H1 (cell line): Measurements from ENCODE around the gene MSI2. TPM values are rescaled to one million over a fixed set of nuclear protein-coding genes. Genes with fewer than 3 reads are reported as not detected.

ENCODE experiments used
- EGR1 ChIP-seq: IDR thresholded peaks from 2 replicates; pipeline ENCODE4 v1.6.1; 2011; ENCODE audit warnings: low read depth, low read length, borderline replicate concordance
- KDM4A ChIP-seq: IDR thresholded peaks from one replicate; pipeline ENCODE4 v1.7.1; 2012; ENCODE audit warnings: low read depth, mild to moderate bottlenecking, moderate library complexity, low read length, inconsistent platforms; ENCODE audit not compliant: severe bottlenecking
- POLR2A ChIP-seq, 2 experiments: IDR thresholded peaks; 1 replicate in 1 of 2; 2 replicates in 1 of 2; pipeline ENCODE4 v1.6.1; 2011; ENCODE audit warnings: low read depth in 2 of 2, low read length in 2 of 2, mild to moderate bottlenecking in 2 of 2; ENCODE audit errors: control extremely low read depth in 1 of 2
- RXRA ChIP-seq: IDR thresholded peaks from 2 replicates; pipeline ENCODE4 v1.6.1; 2011; ENCODE audit warnings: low read depth, mild to moderate bottlenecking, low read length, moderate library complexity; ENCODE audit not compliant: insufficient read depth
- TBP ChIP-seq: IDR thresholded peaks from 2 replicates; pipeline ENCODE4 v1.6.1; 2011; ENCODE audit warnings: low read depth, low read length, improper control_type of control experiment
- TEAD4 ChIP-seq: IDR thresholded peaks from 2 replicates; pipeline ENCODE4 v1.6.1; 2012; ENCODE audit warnings: low read depth, low read length, inconsistent platforms, mixed read lengths
- polyA plus RNA-seq, 7 experiments: library from polyadenylated mRNA; depleted of rRNA in 3 of 7; stranded (reverse) in 5 of 7; unstranded in 2 of 7; fragments of >200 nt in 5 of 7; fragments of 200-250 nt in 2 of 7; gene quantifications; 1 replicate in 5 of 7; 2 replicates in 1 of 7; 4 replicates in 1 of 7; pipeline versions ENCODE4 v1.2.1 to v1.2.3, GENCODE V29; 2011 to 2013; ENCODE audit warnings: missing spikeins in 2 of 7, mixed read lengths in 2 of 7
- total RNA-seq: library from RNA; stranded (reverse); fragmentation: NEBNext Ultra II Directional; extraction: Animal tissue kit (Norgen Biotek cat#: 25700); gene quantifications from 2 replicates; pipeline ENCODE4 v1.2.1, GENCODE V29; 2021
- TF ChIP-seq, protein P1 (sequence below): fragments of 300-600 bp; sonication (generic); IDR thresholded peaks from 2 replicates; pipeline ENCODE4 v1.7.1; 2012; ENCODE audit warnings: low read length, moderate library complexity, mild to moderate bottlenecking, inconsistent platforms; ENCODE audit not compliant: insufficient replicate concordance
- TF ChIP-seq, protein P2 (sequence below): IDR thresholded peaks from 2 replicates; pipeline ENCODE4 v1.6.1; 2012; ENCODE audit warnings: inconsistent platforms

MSI2 gene
- total and polyA plus RNA-seq, 2 of the 8 experiments (the other 6 are each of a cell fraction or from before 2014, with no cell fraction given), result 36.7 to 80.6 TPM

DNA sequence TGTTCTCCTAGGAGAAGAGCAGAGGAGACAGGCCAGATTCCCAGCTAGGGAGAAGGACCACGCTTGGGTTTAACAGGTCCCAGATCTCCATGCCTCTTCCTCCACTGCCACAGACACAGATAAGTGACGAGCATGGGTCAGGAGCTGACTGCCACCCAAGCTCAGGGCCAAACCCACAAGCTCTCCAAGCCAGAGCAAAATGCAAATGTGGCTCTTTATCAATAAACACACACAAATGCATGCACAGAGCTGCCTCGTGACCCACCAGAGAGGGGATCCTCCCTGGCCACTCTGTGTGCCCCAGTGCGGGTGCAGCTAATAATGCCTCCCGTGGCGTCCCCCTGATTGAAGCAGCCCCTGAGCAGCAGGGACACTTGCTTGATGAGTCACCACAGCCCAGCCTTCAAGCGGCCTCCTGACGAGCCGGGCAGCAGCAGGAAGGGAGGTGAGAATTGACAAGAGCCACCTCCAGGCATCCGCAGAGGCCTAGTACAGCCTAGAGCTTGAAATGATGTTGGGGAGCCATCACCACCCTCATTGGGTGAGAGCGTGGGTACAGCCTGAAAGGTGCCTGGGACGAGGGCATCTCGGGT, 344.9 kb downstream of the MSI2 start (continued):
- TF ChIP-seq, protein P1, sequence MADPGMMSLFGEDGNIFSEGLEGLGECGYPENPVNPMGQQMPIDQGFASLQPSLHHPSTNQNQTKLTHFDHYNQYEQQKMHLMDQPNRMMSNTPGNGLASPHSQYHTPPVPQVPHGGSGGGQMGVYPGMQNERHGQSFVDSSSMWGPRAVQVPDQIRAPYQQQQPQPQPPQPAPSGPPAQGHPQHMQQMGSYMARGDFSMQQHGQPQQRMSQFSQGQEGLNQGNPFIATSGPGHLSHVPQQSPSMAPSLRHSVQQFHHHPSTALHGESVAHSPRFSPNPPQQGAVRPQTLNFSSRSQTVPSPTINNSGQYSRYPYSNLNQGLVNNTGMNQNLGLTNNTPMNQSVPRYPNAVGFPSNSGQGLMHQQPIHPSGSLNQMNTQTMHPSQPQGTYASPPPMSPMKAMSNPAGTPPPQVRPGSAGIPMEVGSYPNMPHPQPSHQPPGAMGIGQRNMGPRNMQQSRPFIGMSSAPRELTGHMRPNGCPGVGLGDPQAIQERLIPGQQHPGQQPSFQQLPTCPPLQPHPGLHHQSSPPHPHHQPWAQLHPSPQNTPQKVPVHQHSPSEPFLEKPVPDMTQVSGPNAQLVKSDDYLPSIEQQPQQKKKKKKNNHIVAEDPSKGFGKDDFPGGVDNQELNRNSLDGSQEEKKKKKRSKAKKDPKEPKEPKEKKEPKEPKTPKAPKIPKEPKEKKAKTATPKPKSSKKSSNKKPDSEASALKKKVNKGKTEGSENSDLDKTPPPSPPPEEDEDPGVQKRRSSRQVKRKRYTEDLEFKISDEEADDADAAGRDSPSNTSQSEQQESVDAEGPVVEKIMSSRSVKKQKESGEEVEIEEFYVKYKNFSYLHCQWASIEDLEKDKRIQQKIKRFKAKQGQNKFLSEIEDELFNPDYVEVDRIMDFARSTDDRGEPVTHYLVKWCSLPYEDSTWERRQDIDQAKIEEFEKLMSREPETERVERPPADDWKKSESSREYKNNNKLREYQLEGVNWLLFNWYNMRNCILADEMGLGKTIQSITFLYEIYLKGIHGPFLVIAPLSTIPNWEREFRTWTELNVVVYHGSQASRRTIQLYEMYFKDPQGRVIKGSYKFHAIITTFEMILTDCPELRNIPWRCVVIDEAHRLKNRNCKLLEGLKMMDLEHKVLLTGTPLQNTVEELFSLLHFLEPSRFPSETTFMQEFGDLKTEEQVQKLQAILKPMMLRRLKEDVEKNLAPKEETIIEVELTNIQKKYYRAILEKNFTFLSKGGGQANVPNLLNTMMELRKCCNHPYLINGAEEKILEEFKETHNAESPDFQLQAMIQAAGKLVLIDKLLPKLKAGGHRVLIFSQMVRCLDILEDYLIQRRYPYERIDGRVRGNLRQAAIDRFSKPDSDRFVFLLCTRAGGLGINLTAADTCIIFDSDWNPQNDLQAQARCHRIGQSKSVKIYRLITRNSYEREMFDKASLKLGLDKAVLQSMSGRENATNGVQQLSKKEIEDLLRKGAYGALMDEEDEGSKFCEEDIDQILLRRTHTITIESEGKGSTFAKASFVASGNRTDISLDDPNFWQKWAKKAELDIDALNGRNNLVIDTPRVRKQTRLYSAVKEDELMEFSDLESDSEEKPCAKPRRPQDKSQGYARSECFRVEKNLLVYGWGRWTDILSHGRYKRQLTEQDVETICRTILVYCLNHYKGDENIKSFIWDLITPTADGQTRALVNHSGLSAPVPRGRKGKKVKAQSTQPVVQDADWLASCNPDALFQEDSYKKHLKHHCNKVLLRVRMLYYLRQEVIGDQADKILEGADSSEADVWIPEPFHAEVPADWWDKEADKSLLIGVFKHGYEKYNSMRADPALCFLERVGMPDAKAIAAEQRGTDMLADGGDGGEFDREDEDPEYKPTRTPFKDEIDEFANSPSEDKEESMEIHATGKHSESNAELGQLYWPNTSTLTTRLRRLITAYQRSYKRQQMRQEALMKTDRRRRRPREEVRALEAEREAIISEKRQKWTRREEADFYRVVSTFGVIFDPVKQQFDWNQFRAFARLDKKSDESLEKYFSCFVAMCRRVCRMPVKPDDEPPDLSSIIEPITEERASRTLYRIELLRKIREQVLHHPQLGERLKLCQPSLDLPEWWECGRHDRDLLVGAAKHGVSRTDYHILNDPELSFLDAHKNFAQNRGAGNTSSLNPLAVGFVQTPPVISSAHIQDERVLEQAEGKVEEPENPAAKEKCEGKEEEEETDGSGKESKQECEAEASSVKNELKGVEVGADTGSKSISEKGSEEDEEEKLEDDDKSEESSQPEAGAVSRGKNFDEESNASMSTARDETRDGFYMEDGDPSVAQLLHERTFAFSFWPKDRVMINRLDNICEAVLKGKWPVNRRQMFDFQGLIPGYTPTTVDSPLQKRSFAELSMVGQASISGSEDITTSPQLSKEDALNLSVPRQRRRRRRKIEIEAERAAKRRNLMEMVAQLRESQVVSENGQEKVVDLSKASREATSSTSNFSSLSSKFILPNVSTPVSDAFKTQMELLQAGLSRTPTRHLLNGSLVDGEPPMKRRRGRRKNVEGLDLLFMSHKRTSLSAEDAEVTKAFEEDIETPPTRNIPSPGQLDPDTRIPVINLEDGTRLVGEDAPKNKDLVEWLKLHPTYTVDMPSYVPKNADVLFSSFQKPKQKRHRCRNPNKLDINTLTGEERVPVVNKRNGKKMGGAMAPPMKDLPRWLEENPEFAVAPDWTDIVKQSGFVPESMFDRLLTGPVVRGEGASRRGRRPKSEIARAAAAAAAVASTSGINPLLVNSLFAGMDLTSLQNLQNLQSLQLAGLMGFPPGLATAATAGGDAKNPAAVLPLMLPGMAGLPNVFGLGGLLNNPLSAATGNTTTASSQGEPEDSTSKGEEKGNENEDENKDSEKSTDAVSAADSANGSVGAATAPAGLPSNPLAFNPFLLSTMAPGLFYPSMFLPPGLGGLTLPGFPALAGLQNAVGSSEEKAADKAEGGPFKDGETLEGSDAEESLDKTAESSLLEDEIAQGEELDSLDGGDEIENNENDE, result no peak
- TF ChIP-seq KDM4A (no peak), TBP (no peak), EGR1 (no peak), TEAD4 (no peak), POLR2A (IDR thresholded peaks at IDR 0.05; ENCODE audit: control extremely low read depth in 1 of 2, low read depth in 2 of 2, low read length in 2 of 2) (no peak), RXRA (no peak)
- TF ChIP-seq, protein P2, sequence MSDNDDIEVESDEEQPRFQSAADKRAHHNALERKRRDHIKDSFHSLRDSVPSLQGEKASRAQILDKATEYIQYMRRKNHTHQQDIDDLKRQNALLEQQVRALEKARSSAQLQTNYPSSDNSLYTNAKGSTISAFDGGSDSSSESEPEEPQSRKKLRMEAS, result no peak
